Keratinocyte (primary cell): ENCODE measurements around the gene COL25A1. TPM values are rescaled to one million over a fixed set of nuclear protein-coding genes. Genes with fewer than 3 reads are reported as not detected.

ENCODE experiments used
- DNase-seq: peaks from one replicate; pipeline ENCODE4 v3.0.0-alpha.2; 2011; ENCODE audit warnings: low read depth, missing footprints, low spot score
- FAIRE-seq: peaks from 2 replicates; lab custom pipeline; 2011; peaks lifted over from hg19 to GRCh38; lab: Jason Lieb, UNC
- H2AFZ ChIP-seq: 2 replicates; pipeline ENCODE4 v1.6.0; 2012; ENCODE audit warnings: low read length, control low read depth, inconsistent platforms; ENCODE audit not compliant: control insufficient read depth
- H3K27ac ChIP-seq: 2 replicates; pipeline ENCODE4 v1.5.1; 2011; ENCODE audit warnings: low read length; ENCODE audit not compliant: control insufficient read depth, insufficient read depth
- H3K27me3 ChIP-seq: 3 replicates; pipeline ENCODE4 v1.6.0; 2011; ENCODE audit warnings: low read length; ENCODE audit not compliant: control insufficient read depth, insufficient read depth; ENCODE audit errors: extremely low read depth
- H3K36me3 ChIP-seq, 2 experiments: 2 replicates in 1 of 2; 3 replicates in 1 of 2; pipeline ENCODE4 v1.5.1; 2011; ENCODE audit warnings: low read length in 2 of 2, mild to moderate bottlenecking in 1 of 2; ENCODE audit not compliant: control insufficient read depth in 2 of 2, insufficient read depth in 2 of 2; ENCODE audit errors: extremely low read depth in 1 of 2
- H3K4me1 ChIP-seq: 3 replicates; pipeline ENCODE4 v1.5.1; 2011; ENCODE audit warnings: low read length; ENCODE audit not compliant: control insufficient read depth, insufficient read depth; ENCODE audit errors: extremely low read depth
- H3K4me2 ChIP-seq: 3 replicates; pipeline ENCODE4 v1.6.0; 2011; ENCODE audit warnings: low read depth, low read length; ENCODE audit not compliant: control insufficient read depth, insufficient read depth; ENCODE audit errors: extremely low read depth
- H3K4me3 ChIP-seq, 3 experiments: fragments of 200-600 bp in 1 of 3; sonication (generic) in 1 of 3; 2 replicates in 2 of 3; 3 replicates in 1 of 3; pipeline ENCODE4 v1.5.1; 2011 to 2016; ENCODE audit warnings: low read length in 3 of 3, mild to moderate bottlenecking in 3 of 3, control low read depth in 2 of 3, inconsistent platforms in 1 of 3, low read depth in 1 of 3, mixed read lengths in 1 of 3, mixed run types in 1 of 3, moderate library complexity in 1 of 3; ENCODE audit not compliant: control insufficient read depth in 2 of 3, insufficient read depth in 2 of 3; ENCODE audit errors: extremely low read depth in 1 of 3
- H3K79me2 ChIP-seq: 2 replicates; pipeline ENCODE4 v1.6.0; 2012; ENCODE audit warnings: low read length; ENCODE audit not compliant: control insufficient read depth, insufficient read depth
- H3K9ac ChIP-seq: 3 replicates; pipeline ENCODE4 v1.6.0; 2011; ENCODE audit warnings: low read length; ENCODE audit not compliant: control insufficient read depth, insufficient read depth; ENCODE audit errors: extremely low read depth
- H3K9me1 ChIP-seq: 3 replicates; pipeline ENCODE4 v1.6.0; 2011; ENCODE audit warnings: low read length; ENCODE audit not compliant: control insufficient read depth, insufficient read depth; ENCODE audit errors: extremely low read depth
- H3K9me3 ChIP-seq: 2 replicates; pipeline ENCODE4 v1.5.1; 2012; ENCODE audit warnings: low read depth, low read length; ENCODE audit not compliant: control insufficient read depth
- H4K20me1 ChIP-seq: 3 replicates; pipeline ENCODE4 v1.6.0; 2011; ENCODE audit warnings: low read length; ENCODE audit not compliant: control insufficient read depth, insufficient read depth; ENCODE audit errors: extremely low read depth
- CTCF ChIP-seq, 3 experiments: IDR thresholded peaks in 1 of 3; conservative IDR thresholded peaks in 1 of 3; optimal IDR thresholded peaks in 1 of 3; 2 replicates in 2 of 3; 3 replicates in 1 of 3; pipeline versions ENCODE3 to v1.5.1; 2011; ENCODE audit warnings: low read length in 3 of 3, mild to moderate bottlenecking in 3 of 3, moderate library complexity in 2 of 3, control low read depth in 1 of 3, inconsistent platforms in 1 of 3; ENCODE audit not compliant: insufficient read depth in 2 of 3; ENCODE audit errors: extremely low read depth in 1 of 3
- EZH2 ChIP-seq: IDR thresholded peaks from one replicate; pipeline ENCODE4 v1.6.1; 2012; ENCODE audit warnings: inconsistent platforms, mild to moderate bottlenecking, low read length, moderate library complexity
- dilution Hi-C: fragments of 300-500 bp; cut with MboI; formaldehyde crosslinking; loops from one replicate; pipeline ENCODE4 v1.7.0; 2020; ENCODE audit warnings: low sequenced_read_pairs; ENCODE audit not compliant: extremely low pct_ligation_motif_present
- polyA plus RNA-seq, 5 experiments: library from polyadenylated mRNA; depleted of rRNA in 3 of 5; stranded (reverse) in 3 of 5; stranded (forward) in 1 of 5; unstranded in 1 of 5; fragments of >200 nt; gene quantifications; 1 replicate in 1 of 5; 2 replicates in 3 of 5; 3 replicates in 1 of 5; pipeline versions ENCODE4 v1.2.1 to v1.2.3, GENCODE V29; 2011 to 2012; ENCODE audit warnings: missing spikeins in 2 of 5, low read depth in 1 of 5, low replicate concordance in 1 of 5

Gene COL25A1
- polyA plus RNA-seq, 1 donor (not counting 4 experiments of a cell fraction or from before 2014, with no cell fraction given) = not detected

GRCh38 chr4:109009909-109010308 is 292.5 kb downstream of the COL25A1 start:
- Histone ChIP-seq H3K27ac (no peak overlapping the region), H3K27me3 (no peaks in the 10 kb centered on the region), H3K36me3 (no peaks in the 10 kb centered on the region), H2AFZ (no peak overlapping the region), H3K9me1 (no peaks in the 10 kb centered on the region), H4K20me1 (no peaks in the 10 kb centered on the region), H3K79me2 (no peaks in the 10 kb centered on the region), H3K4me2 (no peak overlapping the region), H3K9me3 (no peaks in the 10 kb centered on the region), H3K4me3 (no peak overlapping the region), H3K4me1 (peaks cover 3% of the 10 kb centered on the region), H3K9ac (no peak overlapping the region)
- peak; percentile 78 for FAIRE-seq
- TF ChIP-seq EZH2 (no peak), CTCF (optimal IDR thresholded peaks at IDR 0.05 in 1 of 3, IDR thresholded peaks at IDR 0.05 in 1 of 3, conservative IDR thresholded peaks at IDR 0.05 in 1 of 3; ENCODE audit: extremely low read depth in 1 of 3, insufficient read depth in 2 of 3, low read length in 3 of 3) (no peak)
- DNase-seq = peak; percentile 15
- dilution Hi-C loops = no loop called here

- DNase-seq (no peak), FAIRE-seq (no peak)
- Histone ChIP-seq H3K36me3 (no peaks in the 10 kb centered on the region), H3K9ac (no peak overlapping the region), H2AFZ (no peak overlapping the region), H3K27me3 (no peaks in the 10 kb centered on the region), H4K20me1 (no peaks in the 10 kb centered on the region), H3K9me3 (no peaks in the 10 kb centered on the region), H3K27ac (no peak overlapping the region), H3K4me2 (no peak overlapping the region), H3K4me1 (peaks cover 3% of the 10 kb centered on the region), H3K9me1 (no peaks in the 10 kb centered on the region), H3K4me3 (no peak overlapping the region), H3K79me2 (no peaks in the 10 kb centered on the region)
- TF ChIP-seq EZH2 = no peak
- TF ChIP-seq CTCF (optimal IDR thresholded peaks at IDR 0.05 in 1 of 3, IDR thresholded peaks at IDR 0.05 in 1 of 3, conservative IDR thresholded peaks at IDR 0.05 in 1 of 3; ENCODE audit: extremely low read depth in 1 of 3, insufficient read depth in 2 of 3, low read length in 3 of 3) = no peak
- dilution Hi-C loops = no loop called here
Measured at GRCh38 chr4:109007976-109008375, 294.5 kb downstream of the COL25A1 start.
